Fibroblast of pulmonary artery (primary cell): ENCODE data around the gene DNAH1.

Source experiments
- DNase-seq: peaks from one replicate; pipeline ENCODE4 v3.0.0-alpha.2; 2010; ENCODE audit warnings: low read depth
- H3K4me3 ChIP-seq: replicated peaks from 2 replicates; pipeline ENCODE4 v1.5.1; 2011; ENCODE audit warnings: low read depth, mild to moderate bottlenecking, control low read depth, low read length, moderate library complexity
- TF ChIP-seq, protein P1 (sequence below): IDR thresholded peaks from 2 replicates; pipeline ENCODE4 v1.5.1; 2011; ENCODE audit warnings: mild to moderate bottlenecking, control low read depth, low read length, inconsistent platforms; ENCODE audit errors: missing control alignments

Gene DNAH1

GRCh38 chr3:52349131-52349530, 33.0 kb downstream of the DNAH1 start:
- DNase-seq, result no peak
- no peak overlapping the region for H3K4me3 ChIP-seq
- TF ChIP-seq, protein P1, sequence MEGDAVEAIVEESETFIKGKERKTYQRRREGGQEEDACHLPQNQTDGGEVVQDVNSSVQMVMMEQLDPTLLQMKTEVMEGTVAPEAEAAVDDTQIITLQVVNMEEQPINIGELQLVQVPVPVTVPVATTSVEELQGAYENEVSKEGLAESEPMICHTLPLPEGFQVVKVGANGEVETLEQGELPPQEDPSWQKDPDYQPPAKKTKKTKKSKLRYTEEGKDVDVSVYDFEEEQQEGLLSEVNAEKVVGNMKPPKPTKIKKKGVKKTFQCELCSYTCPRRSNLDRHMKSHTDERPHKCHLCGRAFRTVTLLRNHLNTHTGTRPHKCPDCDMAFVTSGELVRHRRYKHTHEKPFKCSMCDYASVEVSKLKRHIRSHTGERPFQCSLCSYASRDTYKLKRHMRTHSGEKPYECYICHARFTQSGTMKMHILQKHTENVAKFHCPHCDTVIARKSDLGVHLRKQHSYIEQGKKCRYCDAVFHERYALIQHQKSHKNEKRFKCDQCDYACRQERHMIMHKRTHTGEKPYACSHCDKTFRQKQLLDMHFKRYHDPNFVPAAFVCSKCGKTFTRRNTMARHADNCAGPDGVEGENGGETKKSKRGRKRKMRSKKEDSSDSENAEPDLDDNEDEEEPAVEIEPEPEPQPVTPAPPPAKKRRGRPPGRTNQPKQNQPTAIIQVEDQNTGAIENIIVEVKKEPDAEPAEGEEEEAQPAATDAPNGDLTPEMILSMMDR, result no peak

DNA sequence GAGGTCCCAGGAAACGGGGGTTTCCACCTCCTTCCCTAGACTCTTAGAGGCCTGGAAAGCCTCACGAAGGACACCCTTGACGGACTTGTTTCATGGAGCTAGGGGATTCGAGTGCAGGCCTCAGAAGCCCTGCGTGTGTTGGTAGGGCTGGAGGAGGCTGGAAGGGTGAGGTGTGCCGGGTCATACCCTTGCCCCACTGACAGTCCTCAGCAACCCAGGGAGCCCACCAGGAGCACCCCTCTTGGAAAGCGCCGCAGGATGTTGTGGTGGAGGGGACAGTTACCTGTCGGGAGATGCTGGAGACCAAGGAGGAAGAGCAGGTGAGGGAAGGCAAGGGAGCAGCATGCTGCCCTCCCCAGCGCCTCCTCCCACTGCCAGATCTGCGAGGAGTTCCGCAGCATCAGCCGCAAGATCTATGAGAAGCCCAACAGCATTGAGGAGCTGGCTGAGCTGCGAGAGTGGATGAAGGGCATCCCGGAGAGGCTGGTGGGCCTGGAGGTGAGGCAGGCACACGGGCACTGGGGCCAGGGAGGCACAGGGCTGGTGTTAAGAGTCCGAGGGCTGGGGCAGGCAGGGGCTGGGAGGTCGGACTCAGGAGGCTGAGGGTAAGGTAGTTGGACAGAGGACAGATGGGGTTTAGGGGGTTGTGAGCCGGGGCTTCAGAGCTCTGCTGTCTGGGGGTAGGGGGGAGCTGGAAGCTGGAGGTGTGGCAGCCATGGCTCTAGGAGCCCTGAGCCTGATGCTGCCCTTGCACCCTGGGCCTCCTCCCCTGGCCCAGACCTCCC, 33.7 kb downstream of the DNAH1 start:
- DNase-seq, result no peak
- TF ChIP-seq, protein P1, result no peak
- H3K4me3 ChIP-seq, result no peak overlapping the region

DNA sequence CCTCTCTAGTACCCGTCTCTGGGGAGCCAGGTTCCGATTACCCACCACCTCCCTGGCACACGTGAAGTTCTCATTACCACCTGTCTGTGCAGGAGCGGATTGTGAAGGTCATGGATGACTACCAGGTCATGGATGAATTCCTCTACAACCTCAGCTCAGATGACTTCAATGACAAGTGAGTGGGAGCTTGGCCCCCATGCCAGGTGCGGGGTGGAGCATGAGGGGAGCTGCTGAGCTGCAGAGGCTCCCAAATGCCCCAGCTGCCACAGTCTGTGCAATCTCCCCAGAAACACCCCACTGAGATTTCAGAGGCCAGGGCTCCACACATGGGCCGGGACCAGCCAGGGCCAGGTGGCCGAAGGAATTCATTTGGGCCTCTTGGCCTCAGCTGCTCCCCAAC, 34.3 kb downstream of the DNAH1 start:
- TF ChIP-seq, protein P1, result no peak

GRCh38 chr3:52350981-52351761, 35.1 kb downstream of the DNAH1 start:
- DNase-seq, result no peak
- no peak overlapping the region for H3K4me3 ChIP-seq
- TF ChIP-seq, protein P1, result no peak

More for the DNA sequence above, 34.3 kb downstream of the DNAH1 start:
- H3K4me3 ChIP-seq, result no peak overlapping the region
- no peak for DNase-seq

DNA sequence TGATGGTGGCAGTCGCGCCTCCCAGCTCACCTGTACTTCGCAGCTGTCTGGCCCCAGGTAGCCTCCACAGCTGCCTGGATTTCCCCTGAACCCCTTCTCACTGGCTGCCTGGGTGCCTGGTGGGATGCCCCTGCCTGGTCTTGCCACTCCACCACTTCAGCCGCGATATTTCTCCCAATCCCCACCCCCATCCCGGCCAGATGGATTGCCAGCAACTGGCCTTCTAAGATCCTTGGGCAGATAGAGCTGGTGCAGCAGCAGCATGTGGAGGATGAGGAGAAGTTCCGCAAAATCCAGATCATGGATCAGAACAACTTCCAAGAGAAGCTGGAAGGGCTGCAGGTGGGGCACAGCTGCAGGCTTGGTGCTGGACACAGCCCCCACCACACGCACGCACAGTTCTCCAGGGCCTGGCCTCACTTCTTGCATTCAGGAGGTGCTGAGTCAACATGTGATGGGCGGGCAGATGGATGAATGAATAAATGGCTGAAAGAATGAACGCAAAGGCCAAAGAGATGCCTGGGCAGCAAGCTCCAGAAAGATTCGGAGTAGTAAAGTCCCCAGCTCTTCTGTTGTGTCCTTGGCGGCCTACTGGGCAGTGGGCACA, 35.7 kb downstream of the DNAH1 start:
- TF ChIP-seq, protein P1, result no peak
- H3K4me3 ChIP-seq, result no peak overlapping the region
- DNase-seq, result no peak

DNA sequence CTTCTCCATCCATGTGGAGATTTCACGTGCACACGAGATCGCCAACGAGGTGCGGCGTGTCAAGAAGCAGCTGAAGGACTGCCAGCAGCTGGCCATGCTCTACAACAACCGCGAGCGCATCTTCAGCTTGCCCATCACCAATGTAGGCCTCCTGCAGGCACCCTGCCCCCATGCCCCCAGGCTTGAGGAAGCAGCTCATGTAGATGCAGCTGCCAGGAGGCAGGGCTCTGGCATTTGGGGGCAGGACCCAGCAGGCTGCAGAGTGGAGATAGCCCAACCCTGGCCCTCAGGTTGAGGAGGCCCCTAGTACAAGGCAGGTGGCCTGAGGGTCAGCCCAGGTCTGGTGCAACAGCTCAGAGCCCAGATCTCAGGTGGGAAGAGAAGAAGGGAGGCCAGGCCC, 36.4 kb downstream of the DNAH1 start:
- DNase-seq, result no peak
- TF ChIP-seq, protein P1, result no peak
- H3K4me3 ChIP-seq, result no peak overlapping the region
